Upper lobe of right lung (tissue), 1 donor: ENCODE data around the gene SPOCK1. TPM values are rescaled to one million over a fixed set of nuclear protein-coding genes. Genes with fewer than 3 reads are reported as not detected.

Experiments used
- ATAC-seq: fragments of 200-7000 bp; cut with Tn5 transposase; one replicate; pipeline ENCODE4 v1.9.1; 2020; ENCODE audit warnings: mild to moderate bottlenecking, moderate library complexity
- DNase-seq: peaks from one replicate; pipeline ENCODE4 v3.0.0-alpha.2; 2020
- H3K27ac ChIP-seq: fragments of 200-600 bp; one replicate; pipeline ENCODE4 v1.8.0; 2022
- H3K27me3 ChIP-seq: fragments of 200-600 bp; one replicate; pipeline ENCODE4 v1.8.0; 2022; ENCODE audit warnings: mild to moderate bottlenecking
- H3K36me3 ChIP-seq: fragments of 200-600 bp; one replicate; pipeline ENCODE4 v1.8.0; 2022
- H3K4me1 ChIP-seq: fragments of 200-600 bp; one replicate; pipeline ENCODE4 v1.8.0; 2022
- H3K4me3 ChIP-seq: fragments of 200-600 bp; one replicate; pipeline ENCODE4 v1.8.0; 2022; ENCODE audit warnings: mild to moderate bottlenecking
- H3K9me3 ChIP-seq: fragments of 200-600 bp; one replicate; pipeline ENCODE4 v1.8.0; 2022
- intact Hi-C: fragments of 100-400 bp; cut with DNase I; formaldehyde crosslinking; loops from one replicate; pipeline ENCODE4 v1.11.0; 2022
- total RNA-seq: library from RNA; stranded (reverse); fragmentation: NEBNext Ultra II Directional; extraction: Animal tissue kit (Norgen Biotek cat#: 25700); gene quantifications from one replicate; pipeline ENCODE4 v1.2.1, GENCODE V29; 2021
- TF ChIP-seq, protein P1 (sequence below): fragments of 200-600 bp; IDR thresholded peaks from one replicate; pipeline ENCODE4 v1.8.0; 2022; ENCODE audit warnings: antibody characterized with exemption
- donor health status: DM: no; HTN: yes; CAD: no; lungs with severe emphysema.

The SPOCK1 gene
- total RNA-seq, 1 donor from 2014 or later: 4.0 TPM

DNA sequence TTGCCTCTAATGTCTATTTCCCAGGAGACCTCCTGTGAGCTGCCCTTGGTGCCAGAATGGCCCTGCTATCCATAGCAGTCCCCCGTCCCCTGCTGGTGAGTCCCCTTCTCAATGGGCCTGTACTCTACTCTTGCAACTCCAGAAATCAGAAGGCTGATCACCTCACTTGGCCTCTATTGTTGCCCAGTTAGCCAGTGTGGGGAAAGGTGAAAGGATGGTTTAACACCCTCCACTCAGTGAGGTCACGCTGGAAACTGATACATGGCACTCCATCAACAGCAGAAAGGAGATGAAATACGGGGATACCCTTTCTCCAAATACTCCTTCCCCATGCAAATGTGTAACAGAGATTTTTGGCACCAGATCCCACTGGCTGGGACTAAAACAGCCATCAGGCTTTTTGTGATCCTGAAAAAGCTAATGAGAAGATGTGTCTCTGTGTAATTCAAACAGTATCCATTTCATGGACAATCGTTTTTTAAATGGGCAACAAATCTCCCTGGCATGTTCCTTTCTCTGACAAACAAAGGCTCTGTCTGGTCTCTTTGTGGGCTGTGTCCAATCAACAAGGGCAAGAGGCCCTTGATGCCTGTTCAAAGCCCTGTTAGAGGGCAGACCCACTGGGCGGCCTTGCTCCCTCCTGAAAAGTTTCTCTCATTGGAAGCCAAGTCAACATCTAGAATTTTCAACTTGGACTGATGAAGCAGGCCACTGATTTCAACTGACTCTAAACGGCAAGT lies 343.7 kb downstream of the SPOCK1 start:
- ATAC-seq: no peak
- no peaks in the 10 kb centered on the region for H3K36me3 ChIP-seq
- no peaks in the 10 kb centered on the region for H3K9me3 ChIP-seq
- no peaks in the 10 kb centered on the region for H3K27me3 ChIP-seq
- intact Hi-C loops: no loop called here
- no peaks in the 10 kb centered on the region for H3K4me1 ChIP-seq
- no peak overlapping the region for H3K4me3 ChIP-seq
- DNase-seq: no peak
- TF ChIP-seq, protein P1, sequence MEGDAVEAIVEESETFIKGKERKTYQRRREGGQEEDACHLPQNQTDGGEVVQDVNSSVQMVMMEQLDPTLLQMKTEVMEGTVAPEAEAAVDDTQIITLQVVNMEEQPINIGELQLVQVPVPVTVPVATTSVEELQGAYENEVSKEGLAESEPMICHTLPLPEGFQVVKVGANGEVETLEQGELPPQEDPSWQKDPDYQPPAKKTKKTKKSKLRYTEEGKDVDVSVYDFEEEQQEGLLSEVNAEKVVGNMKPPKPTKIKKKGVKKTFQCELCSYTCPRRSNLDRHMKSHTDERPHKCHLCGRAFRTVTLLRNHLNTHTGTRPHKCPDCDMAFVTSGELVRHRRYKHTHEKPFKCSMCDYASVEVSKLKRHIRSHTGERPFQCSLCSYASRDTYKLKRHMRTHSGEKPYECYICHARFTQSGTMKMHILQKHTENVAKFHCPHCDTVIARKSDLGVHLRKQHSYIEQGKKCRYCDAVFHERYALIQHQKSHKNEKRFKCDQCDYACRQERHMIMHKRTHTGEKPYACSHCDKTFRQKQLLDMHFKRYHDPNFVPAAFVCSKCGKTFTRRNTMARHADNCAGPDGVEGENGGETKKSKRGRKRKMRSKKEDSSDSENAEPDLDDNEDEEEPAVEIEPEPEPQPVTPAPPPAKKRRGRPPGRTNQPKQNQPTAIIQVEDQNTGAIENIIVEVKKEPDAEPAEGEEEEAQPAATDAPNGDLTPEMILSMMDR: no peak
- H3K27ac ChIP-seq: no peak overlapping the region

DNA sequence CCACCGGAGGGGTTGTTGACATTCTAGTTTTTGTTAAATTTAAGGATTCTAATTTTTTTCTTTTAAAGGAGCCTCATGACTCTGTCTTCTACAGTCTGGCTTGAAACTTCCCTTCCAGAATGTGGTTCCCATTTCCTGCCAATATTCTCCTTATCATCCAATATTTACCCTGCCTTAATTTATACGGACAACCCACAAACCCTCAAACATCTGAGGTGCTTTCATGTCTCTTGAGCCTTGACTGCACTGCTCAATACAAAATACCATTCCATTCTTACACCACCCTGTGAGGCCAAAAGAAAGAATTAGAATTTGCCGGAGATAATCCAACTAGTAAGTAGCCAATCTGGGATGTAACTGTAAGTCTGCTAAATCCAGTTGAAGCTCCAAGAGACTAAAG lies 346.5 kb downstream of the SPOCK1 start:
- Histone ChIP-seq H3K4me3 (no peak overlapping the region), H3K9me3 (no peaks in the 10 kb centered on the region), H3K36me3 (no peaks in the 10 kb centered on the region), H3K27me3 (no peaks in the 10 kb centered on the region), H3K27ac (no peak overlapping the region), H3K4me1 (no peaks in the 10 kb centered on the region)
- ATAC-seq: no peak
- DNase-seq: no peak
- intact Hi-C loops: no loop called here
- TF ChIP-seq, protein P1: no peak

DNA sequence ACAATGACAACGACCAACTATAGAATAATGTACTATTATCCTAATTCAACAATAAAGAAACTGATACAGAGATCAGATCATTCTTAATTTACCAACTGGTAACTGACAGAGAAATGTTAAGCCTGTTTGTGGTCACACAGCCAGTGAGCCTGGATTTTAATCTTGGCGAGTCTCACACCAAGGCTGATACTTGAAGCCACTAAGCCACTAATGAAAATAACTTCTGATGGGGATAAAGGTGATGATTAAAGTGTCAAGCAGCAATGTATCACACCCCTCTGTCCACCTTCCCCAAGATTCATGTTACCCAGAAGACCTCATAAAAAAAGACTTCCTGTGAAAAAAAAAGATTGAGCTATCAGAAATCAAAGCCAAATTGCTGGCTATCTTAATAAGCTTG lies 350.5 kb downstream of the SPOCK1 start:
- H3K36me3 ChIP-seq: no peaks in the 10 kb centered on the region
- H3K27ac ChIP-seq: no peak overlapping the region
- DNase-seq (no peak), ATAC-seq (no peak)
- no peak overlapping the region for H3K4me3 ChIP-seq
- no peaks in the 10 kb centered on the region for H3K9me3 ChIP-seq
- TF ChIP-seq, protein P1: no peak
- intact Hi-C loops: no loop called here
- H3K27me3 ChIP-seq: peaks cover 6% of the 10 kb centered on the region
- H3K4me1 ChIP-seq: no peaks in the 10 kb centered on the region

DNA sequence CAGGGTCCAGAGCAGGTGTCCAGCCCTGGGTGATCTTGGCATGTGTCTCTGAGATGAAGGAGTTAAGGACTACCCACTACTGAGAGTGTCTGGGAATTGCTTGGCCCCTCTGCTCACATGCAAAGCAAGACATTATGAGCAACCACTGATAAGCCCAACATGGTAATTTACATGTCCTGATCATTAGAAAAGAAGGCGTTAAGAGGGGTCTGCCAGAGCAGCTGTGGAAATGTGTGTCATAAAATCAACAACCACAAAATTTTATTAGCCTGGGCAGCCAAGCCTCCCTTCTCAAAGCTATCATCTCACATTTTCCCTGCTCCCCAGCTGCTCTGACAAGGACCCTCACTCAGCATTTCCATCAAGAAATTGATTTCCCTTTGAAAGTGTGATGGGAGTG lies 351.0 kb downstream of the SPOCK1 start:
- intact Hi-C loops: no loop called here
- DNase-seq (no peak), ATAC-seq (no peak)
- Histone ChIP-seq H3K4me3 (no peak overlapping the region), H3K27ac (no peak overlapping the region), H3K27me3 (peaks cover 6% of the 10 kb centered on the region), H3K4me1 (no peaks in the 10 kb centered on the region), H3K9me3 (no peaks in the 10 kb centered on the region), H3K36me3 (no peaks in the 10 kb centered on the region)
- TF ChIP-seq, protein P1: no peak

DNA sequence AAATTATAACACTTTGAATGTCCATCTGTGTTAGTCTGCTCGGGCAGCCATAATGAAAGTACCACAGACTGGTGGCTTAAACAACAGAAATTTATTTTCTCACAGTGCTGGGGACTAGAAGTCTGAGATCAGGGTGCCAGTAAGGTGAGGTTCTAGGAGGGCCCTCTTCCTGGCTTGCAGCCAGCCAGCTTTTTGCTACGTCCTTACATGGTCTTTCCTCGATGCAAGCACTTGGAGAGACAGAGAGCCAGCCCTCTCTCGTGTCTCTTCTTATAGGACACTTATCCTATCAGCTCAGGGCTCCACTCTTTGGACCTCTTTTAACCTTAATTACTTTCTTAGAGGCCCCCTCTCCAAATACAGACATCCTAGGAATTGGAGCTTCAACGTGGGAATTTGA lies 351.8 kb downstream of the SPOCK1 start:
- H3K36me3 ChIP-seq: no peaks in the 10 kb centered on the region
- peaks cover 6% of the 10 kb centered on the region for H3K27me3 ChIP-seq
- no peak overlapping the region for H3K4me3 ChIP-seq
- intact Hi-C loops: no loop called here
- ATAC-seq (no peak), DNase-seq (no peak)
- no peak overlapping the region for H3K27ac ChIP-seq
- TF ChIP-seq, protein P1: no peak
- no peaks in the 10 kb centered on the region for H3K4me1 ChIP-seq
- no peaks in the 10 kb centered on the region for H3K9me3 ChIP-seq
